ENCODE measurements around the gene DDR2.

DNA sequence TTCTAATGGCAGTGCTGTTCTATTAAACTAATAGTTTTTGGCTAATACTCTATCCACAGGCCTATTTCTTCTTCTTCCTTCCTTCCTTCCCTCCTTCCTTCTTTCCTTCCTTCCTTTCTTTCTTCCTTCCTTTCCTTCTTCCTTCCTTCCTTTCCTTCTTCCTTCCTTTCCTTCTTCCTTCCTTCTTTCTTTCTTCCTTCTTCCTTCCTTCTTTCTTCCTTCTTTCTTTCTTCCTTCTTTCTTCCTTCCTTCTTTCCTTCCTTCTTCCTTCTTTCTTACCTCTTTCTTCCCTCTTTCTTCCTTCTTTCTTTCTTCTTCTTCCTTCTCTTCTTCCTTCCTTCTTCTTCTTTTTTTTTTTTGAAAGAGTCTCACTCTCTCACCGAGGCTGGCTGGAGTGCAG lies 197.0 kb downstream of the DDR2 start:
- TF ChIP-seq YY1 (IDR thresholded peaks at IDR 0.05; ENCODE audit: insufficient read depth, insufficient read length) (no peak), ZNF274 (IDR thresholded peaks at IDR 0.05; ENCODE audit: low read depth, low read length) (no peak)
